NOMO-1 treated with DMSO at 0.1 percent for 48 hours (cell line): ENCODE data around the gene DLGAP3.
A peak's percentile ranks its signal among the peaks of the same experiment; 100 is the strongest.
"Not testable (repeated sequence)": the region's sequence is repeated elsewhere in the genome, so short reads cannot be mapped to it uniquely, and the experiment has no call there.

Source experiments
- DNase-seq: peaks from one replicate; lab custom pipeline; 2025; ENCODE audit not compliant: unreplicated experiment; lab: John Stamatoyannopoulos, UW

The DLGAP3 gene

GRCh38 chr1:34842073-34842472, 87.4 kb downstream of the DLGAP3 start:
- no peak for DNase-seq

DNA sequence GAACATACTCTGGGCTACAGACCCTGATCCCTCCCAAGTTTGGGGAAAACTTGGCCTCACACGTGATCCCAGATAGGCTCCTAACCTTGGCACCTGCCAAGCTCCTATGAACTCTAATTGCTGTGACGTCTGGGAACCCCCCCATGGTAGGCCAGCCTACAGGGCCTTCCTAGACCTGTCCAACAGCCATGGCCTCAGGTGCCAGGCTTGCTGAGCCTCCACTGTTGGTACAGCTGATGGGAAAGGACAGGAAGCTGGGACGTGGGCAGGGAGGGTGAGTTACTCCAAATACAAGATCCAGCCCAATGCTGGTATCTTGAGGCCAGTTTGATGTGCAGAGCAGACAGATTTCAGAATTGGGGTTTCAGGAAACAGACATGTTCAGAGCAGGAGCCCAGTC, 89.0 kb downstream of the DLGAP3 start:
- DNase-seq = no peak

- DNase-seq = no peak
Observed at GRCh38 chr1:34839526-34840305, 89.7 kb downstream of the DLGAP3 start.

- DNase-seq = peak; percentile 46
Observed at GRCh38 chr1:34833711-34834110, 95.7 kb downstream of the DLGAP3 start.

DNA sequence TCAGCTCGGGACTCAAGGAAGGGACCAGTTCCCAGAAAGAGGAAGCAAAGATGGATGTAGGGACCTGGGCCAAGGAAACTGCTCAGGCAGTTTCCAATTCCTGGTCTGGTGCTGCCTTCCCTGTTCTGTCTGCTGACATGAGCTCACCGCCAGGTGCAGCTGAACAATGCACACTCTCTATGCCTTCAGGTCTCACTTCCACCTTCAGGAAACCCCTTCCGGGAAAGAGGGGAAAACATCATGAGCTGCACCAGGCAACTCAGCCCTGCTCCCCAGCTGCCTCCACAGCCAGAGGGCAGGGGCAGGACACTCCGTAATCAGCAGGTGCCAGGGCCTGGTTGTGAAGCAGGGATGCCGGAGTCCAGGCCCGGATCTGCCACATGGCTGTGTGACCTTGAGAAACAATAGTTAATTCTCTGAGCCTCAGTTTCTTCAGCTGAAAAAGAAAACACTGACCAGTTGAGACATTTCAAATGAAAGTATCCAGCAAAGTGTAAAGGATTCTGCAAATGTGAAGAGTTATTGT, 97.7 kb downstream of the DLGAP3 start:
- no peak for DNase-seq

DNA sequence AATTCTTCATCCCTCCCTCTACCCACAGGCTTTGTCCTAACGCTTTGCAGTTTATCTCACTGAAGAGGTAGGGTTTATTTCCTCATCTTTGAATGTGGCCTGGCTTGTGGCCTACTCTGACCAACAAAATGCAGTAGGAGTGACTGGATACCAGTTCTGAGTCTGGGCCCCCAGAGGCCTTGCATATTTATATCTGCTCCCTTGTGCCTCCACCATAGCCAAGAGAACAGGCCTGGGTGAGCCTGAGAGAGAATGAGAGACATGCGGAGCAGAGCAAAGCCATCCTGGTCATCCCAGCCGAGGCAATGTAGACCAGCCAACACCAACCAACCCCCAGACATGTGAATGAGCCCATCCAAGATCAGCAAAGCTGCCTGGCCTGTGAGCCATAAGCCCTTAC, 100.2 kb downstream of the DLGAP3 start:
- DNase-seq = no peak

- DNase-seq = no peak
Observed at GRCh38 chr1:34828611-34829010, 100.8 kb downstream of the DLGAP3 start.

DNA sequence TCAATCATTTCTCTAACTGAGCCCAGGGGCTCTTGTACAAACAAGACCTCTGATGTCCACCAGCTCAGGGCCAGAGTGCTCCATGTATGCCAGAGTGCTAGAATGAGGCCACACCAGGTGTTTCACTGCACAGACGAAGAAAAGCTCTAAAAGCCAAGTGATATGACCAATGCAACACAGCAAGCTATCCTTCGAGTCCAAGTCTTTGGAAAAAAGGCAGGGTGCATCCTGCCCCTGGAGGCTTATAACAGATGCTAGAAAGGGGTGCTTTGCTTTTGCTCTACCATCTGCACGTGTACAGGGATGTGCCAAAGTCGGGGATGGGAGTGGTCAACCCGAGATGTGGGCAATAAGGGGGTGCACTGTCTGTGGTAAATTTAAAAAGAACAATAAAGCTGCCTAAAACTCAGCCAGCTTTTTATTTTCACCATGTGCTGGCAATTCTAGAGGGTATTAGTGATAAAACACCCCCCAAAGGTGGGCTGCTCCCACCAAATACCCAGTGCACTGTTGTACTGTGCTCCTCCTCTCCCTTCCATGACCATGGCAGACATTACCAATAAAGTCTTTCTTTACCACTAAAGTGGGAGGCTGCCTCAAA, 102.0 kb downstream of the DLGAP3 start:
- DNase-seq = no peak

GRCh38 chr1:34825455-34826091, 103.9 kb downstream of the DLGAP3 start:
- DNase-seq = no peak

GRCh38 chr1:34824817-34825454, 104.5 kb downstream of the DLGAP3 start:
- no peak for DNase-seq

DNA sequence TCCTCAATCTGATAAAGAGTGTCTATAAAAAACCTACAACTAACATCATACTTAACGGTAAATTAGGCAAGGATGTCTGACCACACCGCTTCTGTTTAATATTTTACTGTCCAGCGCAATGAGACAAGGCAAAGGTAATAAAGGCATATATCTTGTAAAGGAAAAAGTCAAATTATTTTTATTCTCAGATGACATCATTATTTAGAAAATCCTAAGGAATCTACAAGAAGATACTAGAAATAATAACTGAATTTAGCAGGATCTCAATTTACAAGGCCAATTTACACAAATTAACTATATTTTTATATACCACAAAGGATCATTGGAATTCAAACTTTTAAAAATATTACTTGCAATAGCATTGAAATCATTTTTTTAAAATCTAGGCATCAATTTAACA, 107.2 kb downstream of the DLGAP3 start:
- DNase-seq = peak; percentile 35

DNA sequence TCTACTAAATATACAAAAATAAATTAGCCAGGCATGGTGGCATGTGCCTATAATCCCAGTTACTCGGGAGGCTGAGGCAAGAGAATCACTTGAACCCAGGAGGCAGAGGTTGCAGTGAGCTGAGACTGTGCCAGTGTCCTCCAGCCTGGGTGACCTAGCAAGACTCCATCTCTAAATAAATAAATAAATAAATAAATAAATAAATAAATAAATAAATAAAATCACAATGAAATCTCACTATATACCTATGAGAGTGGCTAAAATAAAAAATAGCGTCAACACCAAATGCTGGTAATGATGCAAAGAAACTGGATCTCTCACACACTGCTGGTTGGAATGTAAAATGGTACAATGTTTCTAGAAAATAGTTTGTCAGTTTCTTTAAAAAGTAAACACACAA, 110.6 kb downstream of the DLGAP3 start:
- DNase-seq = not testable (repeated sequence)

DNA sequence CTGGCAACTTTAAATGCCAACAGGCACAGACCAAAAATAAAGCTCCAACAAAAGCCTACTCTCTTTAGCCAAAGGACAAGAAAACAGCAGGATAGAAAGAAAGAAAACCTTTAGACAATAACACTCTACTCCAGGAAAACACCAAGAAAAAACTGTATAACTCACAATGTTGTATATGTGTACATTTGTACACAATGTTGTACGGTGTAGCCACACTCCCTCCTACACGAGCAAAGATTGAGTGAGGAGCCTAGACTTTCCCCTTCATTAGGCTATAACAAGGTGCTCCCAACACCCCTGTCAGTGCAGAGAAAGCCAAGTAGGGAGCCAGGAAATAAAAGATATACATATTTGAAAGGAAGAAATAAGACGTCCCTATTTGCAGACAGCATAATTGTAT, 112.7 kb downstream of the DLGAP3 start:
- DNase-seq = no peak

DNA sequence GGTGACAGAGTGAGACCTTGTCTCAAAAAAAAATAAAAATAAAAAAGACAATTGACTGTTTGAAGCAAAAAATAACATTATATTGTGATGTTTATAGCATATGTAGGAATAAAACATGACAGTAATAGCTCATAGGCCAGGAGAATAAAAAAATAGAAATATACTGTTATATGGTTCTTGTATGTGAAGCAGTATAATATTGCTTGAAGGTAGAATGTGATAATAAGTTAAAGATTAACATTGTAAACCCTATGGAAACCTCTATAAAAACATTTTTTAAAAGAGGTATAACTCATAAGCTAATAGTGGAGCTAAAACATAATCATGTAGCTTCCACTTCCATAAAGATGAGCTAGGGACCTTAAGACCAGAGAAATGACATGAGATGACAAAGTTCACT, 113.1 kb downstream of the DLGAP3 start:
- no peak for DNase-seq
